ENCODE results near the gene RAB6B.

RAB6B gene

GRCh38 chr3:133820889-133821675, 74.6 kb downstream of the RAB6B start:
- H3K4me3 ChIP-seq (ENCODE audit: low read length), result no peak overlapping the region
- no peak for TF ChIP-seq CTCF (IDR thresholded peaks at IDR 0.05; ENCODE audit: insufficient read depth, low read depth, low read length, missing control alignments)
- no peak for DNase-seq (ENCODE audit: low read depth)

GRCh38 chr3:133820129-133820528, 75.6 kb downstream of the RAB6B start:
- DNase-seq (ENCODE audit: low read depth), result peak; percentile 48
- H3K4me3 ChIP-seq (ENCODE audit: low read length), result no peak overlapping the region
- TF ChIP-seq CTCF (IDR thresholded peaks at IDR 0.05; ENCODE audit: insufficient read depth, low read depth, low read length, missing control alignments), result no peak

- no peak for DNase-seq (ENCODE audit: low read depth)
- H3K4me3 ChIP-seq (ENCODE audit: low read length), result no peak overlapping the region
- no peak for TF ChIP-seq CTCF (IDR thresholded peaks at IDR 0.05; ENCODE audit: insufficient read depth, low read depth, low read length, missing control alignments)
Measured at GRCh38 chr3:133815386-133815785, 80.3 kb downstream of the RAB6B start.

- no peak for DNase-seq (ENCODE audit: low read depth)
- TF ChIP-seq CTCF (IDR thresholded peaks at IDR 0.05; ENCODE audit: insufficient read depth, low read depth, low read length, missing control alignments), result no peak
- H3K4me3 ChIP-seq (ENCODE audit: low read length), result no peak overlapping the region
Measured at GRCh38 chr3:133812872-133813271, 82.8 kb downstream of the RAB6B start.

- DNase-seq (ENCODE audit: low read depth), result peak; percentile 97
- peak within 1 kb of the TSS; percentile 89 for H3K4me3 ChIP-seq (ENCODE audit: low read length)
- TF ChIP-seq CTCF (IDR thresholded peaks at IDR 0.05; ENCODE audit: insufficient read depth, low read depth, low read length, missing control alignments), result no peak
Measured at GRCh38 chr3:133805702-133806475, 89.8 kb downstream of the RAB6B start, which contains the start of gene SRPRB. Gene SRPRB, plus strand, starts transcription at chr3:133805815. Its CDS starts 34 bp downstream, at chr3:133805849.

GRCh38 chr3:133805384-133805701, 90.3 kb downstream of the RAB6B start:
- H3K4me3 ChIP-seq (ENCODE audit: low read length), result peak overlapping the region; percentile 89
- DNase-seq (ENCODE audit: low read depth), result no peak
- TF ChIP-seq CTCF (IDR thresholded peaks at IDR 0.05; ENCODE audit: insufficient read depth, low read depth, low read length, missing control alignments), result no peak
